ENCODE measurements around the gene GPRIN3. TPM values are rescaled to one million over a fixed set of nuclear protein-coding genes. Genes with fewer than 3 reads are reported as not detected.

Gene GPRIN3
- 1 to 10 TPM; 1.2 to 3.4 (median 1.7) TPM for total RNA-seq

DNA sequence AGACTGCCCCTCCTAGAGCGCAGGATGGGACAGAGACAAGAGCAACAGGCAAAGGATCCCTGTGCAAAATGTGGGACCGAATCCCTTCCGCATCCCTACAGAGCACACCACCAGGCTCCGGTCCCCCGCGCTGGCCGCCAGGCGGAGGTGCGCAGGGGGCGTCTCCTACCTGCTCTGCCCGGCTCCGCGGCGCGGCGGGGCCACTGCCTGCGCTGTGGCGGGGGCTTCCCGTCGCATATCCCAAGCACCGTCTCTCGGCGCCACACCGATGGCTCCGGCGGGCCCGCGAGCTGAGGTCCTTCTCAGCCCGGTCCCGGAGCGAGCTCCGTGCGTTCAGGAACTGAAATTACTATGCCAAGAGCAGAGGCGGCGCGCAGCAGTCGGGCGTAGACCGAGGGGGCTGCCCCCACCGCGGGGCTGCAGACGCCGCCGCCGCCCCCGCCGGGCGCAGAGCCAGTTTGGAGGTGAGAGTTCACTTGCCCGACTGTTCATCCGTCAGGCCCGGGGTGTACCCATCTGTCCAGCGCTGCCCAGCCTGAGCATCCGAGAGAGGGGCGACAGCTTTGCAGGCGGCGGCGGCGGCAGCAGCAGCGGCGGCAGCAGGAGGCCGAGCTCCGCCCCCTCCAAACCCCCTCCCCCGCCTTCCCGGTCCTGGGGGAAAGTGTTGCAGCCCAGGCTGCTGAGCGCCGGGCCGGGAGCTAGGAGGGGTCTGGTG, at the start of gene GPRIN3:
Gene GPRIN3, minus strand, starts transcription at position 355 of the 715 bp plus-strand sequence. CDS start 57,690 bp downstream, outside the sequence.
- peak; percentile 71 to 82 for DNase-seq (ENCODE audit: low spot score in 2 of 2)

DNA sequence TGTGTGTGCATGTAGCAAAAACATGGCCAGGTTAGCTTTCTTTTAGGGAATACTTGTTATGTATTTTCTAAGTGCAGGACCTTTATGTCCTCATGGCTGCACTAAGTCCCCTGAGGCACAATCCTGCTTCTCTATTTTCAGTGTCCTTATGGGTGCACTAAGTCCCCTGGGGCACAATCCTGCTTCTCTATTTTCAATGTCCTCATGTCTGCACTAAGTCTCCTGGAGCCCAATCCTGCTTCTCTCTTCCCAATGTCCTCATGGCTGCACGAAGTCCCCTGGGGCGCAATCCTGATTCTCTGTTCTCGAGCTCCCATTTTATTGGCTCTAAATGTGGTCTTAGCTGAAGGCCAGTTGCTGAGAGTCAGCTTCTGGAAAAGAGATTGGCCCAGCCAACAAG, 49.7 kb upstream of the GPRIN3 start:
- Histone ChIP-seq H3K27ac (no peak overlapping the region), H3K4me3 (no peak overlapping the region), H3K36me3 (no peaks in the 10 kb centered on the region), H3K9me3 (no peaks in the 10 kb centered on the region), H3K4me1 (no peaks in the 10 kb centered on the region), H3K27me3 (no peaks in the 10 kb centered on the region)
- DNase-seq (ENCODE audit: low spot score in 2 of 2) = no peak
- TF ChIP-seq, protein P1, sequence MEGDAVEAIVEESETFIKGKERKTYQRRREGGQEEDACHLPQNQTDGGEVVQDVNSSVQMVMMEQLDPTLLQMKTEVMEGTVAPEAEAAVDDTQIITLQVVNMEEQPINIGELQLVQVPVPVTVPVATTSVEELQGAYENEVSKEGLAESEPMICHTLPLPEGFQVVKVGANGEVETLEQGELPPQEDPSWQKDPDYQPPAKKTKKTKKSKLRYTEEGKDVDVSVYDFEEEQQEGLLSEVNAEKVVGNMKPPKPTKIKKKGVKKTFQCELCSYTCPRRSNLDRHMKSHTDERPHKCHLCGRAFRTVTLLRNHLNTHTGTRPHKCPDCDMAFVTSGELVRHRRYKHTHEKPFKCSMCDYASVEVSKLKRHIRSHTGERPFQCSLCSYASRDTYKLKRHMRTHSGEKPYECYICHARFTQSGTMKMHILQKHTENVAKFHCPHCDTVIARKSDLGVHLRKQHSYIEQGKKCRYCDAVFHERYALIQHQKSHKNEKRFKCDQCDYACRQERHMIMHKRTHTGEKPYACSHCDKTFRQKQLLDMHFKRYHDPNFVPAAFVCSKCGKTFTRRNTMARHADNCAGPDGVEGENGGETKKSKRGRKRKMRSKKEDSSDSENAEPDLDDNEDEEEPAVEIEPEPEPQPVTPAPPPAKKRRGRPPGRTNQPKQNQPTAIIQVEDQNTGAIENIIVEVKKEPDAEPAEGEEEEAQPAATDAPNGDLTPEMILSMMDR (IDR thresholded peaks at IDR 0.05) = no peak
- TF ChIP-seq EP300 (IDR thresholded peaks at IDR 0.05) = no peak
- WGBS = 80% methylated on average over 3 of the region's 3 CpGs

More for the DNA sequence above, at the start of gene GPRIN3:
- no peaks in the 10 kb centered on the region for H3K9me3 ChIP-seq
- no peak for TF ChIP-seq POLR2AphosphoS5 (IDR thresholded peaks at IDR 0.05)
- TF ChIP-seq, protein P1 (IDR thresholded peaks at IDR 0.05) = no peak
- TF ChIP-seq EP300 (IDR thresholded peaks at IDR 0.05) = no peak
- TF ChIP-seq POLR2A (IDR thresholded peaks at IDR 0.05) = no peak
- H3K4me1 ChIP-seq = peaks cover 16% of the 10 kb centered on the region
- WGBS = 0% methylated on average over 23 of the region's 67 CpGs
- peak within 1 kb of the TSS; percentile 42 for H3K27ac ChIP-seq
- peak within 1 kb of the TSS; percentile 60 for H3K4me3 ChIP-seq
- no peaks in the 10 kb centered on the region for H3K36me3 ChIP-seq
- no peaks in the 10 kb centered on the region for H3K27me3 ChIP-seq

DNA sequence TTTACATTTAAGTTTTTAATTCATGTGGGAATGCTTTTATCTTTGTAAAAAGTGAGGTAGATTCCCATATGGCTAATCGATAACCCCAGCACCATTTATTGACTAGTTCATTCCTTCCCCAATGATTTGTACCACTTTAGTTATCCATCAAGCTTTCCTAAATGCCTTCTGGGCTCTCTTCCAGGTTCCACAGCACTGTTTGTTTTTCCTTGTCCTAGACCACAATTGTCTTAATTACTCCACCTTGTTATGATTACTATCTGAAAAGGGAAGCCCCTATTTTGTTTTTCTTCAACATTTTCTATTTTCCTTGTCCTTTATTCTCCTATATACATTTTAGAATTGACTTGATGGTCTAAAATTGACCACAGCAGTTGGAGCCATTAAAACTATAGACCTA, 48.5 kb upstream of the GPRIN3 start:
- H3K9me3 ChIP-seq = no peaks in the 10 kb centered on the region
- DNase-seq (ENCODE audit: low spot score in 2 of 2) = no peak
- WGBS = 64% methylated on average over 1 of the region's 1 CpG
- H3K4me3 ChIP-seq = no peak overlapping the region
- H3K36me3 ChIP-seq = no peaks in the 10 kb centered on the region
- H3K4me1 ChIP-seq = no peaks in the 10 kb centered on the region
- TF ChIP-seq, protein P1 (IDR thresholded peaks at IDR 0.05) = no peak
- TF ChIP-seq EP300 (IDR thresholded peaks at IDR 0.05) (no peak), POLR2A (IDR thresholded peaks at IDR 0.05) (no peak), POLR2AphosphoS5 (IDR thresholded peaks at IDR 0.05) (no peak)
- no peak overlapping the region for H3K27ac ChIP-seq
- no peaks in the 10 kb centered on the region for H3K27me3 ChIP-seq

DNA sequence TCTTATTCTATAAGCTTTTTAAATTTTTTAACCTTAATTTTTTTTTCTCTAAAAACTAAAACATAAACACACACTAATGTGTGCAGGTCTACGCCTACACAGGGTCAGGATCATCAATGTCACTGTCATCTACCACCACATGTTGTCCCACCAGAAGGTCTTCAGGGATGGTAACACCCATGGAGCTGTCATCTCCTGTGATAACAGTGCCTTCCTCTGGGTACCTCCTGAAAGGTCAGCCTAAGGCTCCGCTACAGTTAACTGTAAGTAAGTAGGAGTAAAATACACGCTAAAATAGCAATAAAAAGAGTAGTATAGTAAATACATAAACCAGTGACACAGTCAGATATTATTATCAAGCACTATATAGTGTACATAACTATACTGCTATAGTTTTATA, 45.9 kb upstream of the GPRIN3 start:
- H3K27ac ChIP-seq = no peak overlapping the region
- TF ChIP-seq, protein P1 (IDR thresholded peaks at IDR 0.05) = no peak
- no peak for TF ChIP-seq EP300 (IDR thresholded peaks at IDR 0.05)
- TF ChIP-seq POLR2A (IDR thresholded peaks at IDR 0.05) = no peak
- no peak for TF ChIP-seq POLR2AphosphoS5 (IDR thresholded peaks at IDR 0.05)
- no peak overlapping the region for H3K4me3 ChIP-seq
- no peak for DNase-seq (ENCODE audit: low spot score in 2 of 2)
- H3K4me1 ChIP-seq = no peaks in the 10 kb centered on the region
- WGBS = 93% methylated on average over 3 of the region's 3 CpGs
- H3K36me3 ChIP-seq = no peaks in the 10 kb centered on the region
- no peaks in the 10 kb centered on the region for H3K27me3 ChIP-seq
- H3K9me3 ChIP-seq = no peaks in the 10 kb centered on the region

DNA sequence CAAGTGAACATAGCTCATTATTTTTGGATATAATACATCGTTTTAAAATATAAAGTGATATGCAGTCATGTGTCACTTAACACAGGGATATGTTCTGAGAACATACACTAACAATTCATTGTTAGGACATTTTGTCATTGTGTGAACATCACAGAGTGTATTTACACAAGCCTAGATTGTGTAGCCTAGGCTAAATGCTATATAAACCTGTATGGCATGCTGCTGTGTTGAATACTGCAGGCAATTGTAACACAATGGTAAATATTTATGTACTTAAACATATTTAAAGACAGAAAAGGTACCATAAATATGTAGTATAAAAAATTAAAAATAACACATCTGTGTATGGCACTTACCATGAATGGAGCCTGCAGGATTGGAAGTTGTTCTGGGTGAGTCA, 44.9 kb upstream of the GPRIN3 start:
- Histone ChIP-seq H3K36me3 (no peaks in the 10 kb centered on the region), H3K4me1 (no peaks in the 10 kb centered on the region), H3K27ac (no peak overlapping the region), H3K4me3 (no peak overlapping the region), H3K9me3 (no peaks in the 10 kb centered on the region), H3K27me3 (no peaks in the 10 kb centered on the region)
- no peak for DNase-seq (ENCODE audit: low spot score in 2 of 2)
- TF ChIP-seq, protein P1 (IDR thresholded peaks at IDR 0.05) = no peak
- TF ChIP-seq POLR2A (IDR thresholded peaks at IDR 0.05) (no peak), EP300 (IDR thresholded peaks at IDR 0.05) (no peak), POLR2AphosphoS5 (IDR thresholded peaks at IDR 0.05) (no peak)
- WGBS = 77% methylated on average over 1 of the region's 1 CpG
